ENCODE results near the gene C16orf96. TPM values are rescaled to one million over a fixed set of nuclear protein-coding genes. Genes with fewer than 3 reads are reported as not detected.

The C16orf96 gene
- total and polyA plus RNA-seq, 2 donors from 2014 or later, result 0.13 to 0.16 TPM

DNA sequence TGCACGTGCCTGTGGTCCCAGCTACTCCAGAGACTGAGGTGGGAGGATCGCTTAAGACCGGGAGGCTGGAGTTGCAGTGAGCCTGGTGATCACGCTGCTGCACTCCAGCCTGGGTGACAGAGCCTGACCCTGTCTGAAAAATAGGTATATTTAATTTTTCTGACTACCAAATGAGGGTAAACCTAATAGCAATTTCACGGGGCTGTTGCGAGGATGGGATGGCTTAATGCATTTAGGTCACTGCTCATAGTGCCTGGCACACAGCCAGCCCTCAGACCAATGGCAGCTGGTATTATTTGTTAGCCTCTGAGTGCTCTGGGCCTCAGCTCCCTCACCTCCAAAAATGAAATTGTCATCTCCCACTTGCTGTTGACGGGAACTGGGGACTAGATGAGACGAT is 11.7 kb upstream of the C16orf96 start:
- intact Hi-C loops (cut with DNase I), result no loop called here
- no peak for DNase-seq
- H3K27me3 ChIP-seq (ENCODE audit: control insufficient read depth, insufficient read depth, low read length), result no peaks in the 10 kb centered on the region
- H3K9ac ChIP-seq (ENCODE audit: low read length in 3 of 3), result no peak overlapping the region
- H3K9me3 ChIP-seq (ENCODE audit: control insufficient read depth in 2 of 3, insufficient read depth in 1 of 3, low read length in 3 of 3), result peaks cover 0 to 6% (median 0%) of the 10 kb centered on the region in 3 donors
- TF ChIP-seq, protein P1, sequence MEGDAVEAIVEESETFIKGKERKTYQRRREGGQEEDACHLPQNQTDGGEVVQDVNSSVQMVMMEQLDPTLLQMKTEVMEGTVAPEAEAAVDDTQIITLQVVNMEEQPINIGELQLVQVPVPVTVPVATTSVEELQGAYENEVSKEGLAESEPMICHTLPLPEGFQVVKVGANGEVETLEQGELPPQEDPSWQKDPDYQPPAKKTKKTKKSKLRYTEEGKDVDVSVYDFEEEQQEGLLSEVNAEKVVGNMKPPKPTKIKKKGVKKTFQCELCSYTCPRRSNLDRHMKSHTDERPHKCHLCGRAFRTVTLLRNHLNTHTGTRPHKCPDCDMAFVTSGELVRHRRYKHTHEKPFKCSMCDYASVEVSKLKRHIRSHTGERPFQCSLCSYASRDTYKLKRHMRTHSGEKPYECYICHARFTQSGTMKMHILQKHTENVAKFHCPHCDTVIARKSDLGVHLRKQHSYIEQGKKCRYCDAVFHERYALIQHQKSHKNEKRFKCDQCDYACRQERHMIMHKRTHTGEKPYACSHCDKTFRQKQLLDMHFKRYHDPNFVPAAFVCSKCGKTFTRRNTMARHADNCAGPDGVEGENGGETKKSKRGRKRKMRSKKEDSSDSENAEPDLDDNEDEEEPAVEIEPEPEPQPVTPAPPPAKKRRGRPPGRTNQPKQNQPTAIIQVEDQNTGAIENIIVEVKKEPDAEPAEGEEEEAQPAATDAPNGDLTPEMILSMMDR (IDR thresholded peaks at IDR 0.05; ENCODE audit: borderline replicate concordance, extremely low read depth, insufficient read depth), result no peak
- no peaks in the 10 kb centered on the region for H3K36me3 ChIP-seq (ENCODE audit: control insufficient read depth in 2 of 3, insufficient read depth in 3 of 3, low read length in 3 of 3)
- no peak overlapping the region for H3K27ac ChIP-seq (ENCODE audit: low read depth in 2 of 2, low read length in 2 of 2)
- no peak overlapping the region for H3K4me3 ChIP-seq (ENCODE audit: low read length in 3 of 3)
- H3K4me1 ChIP-seq (ENCODE audit: control insufficient read depth in 2 of 3, insufficient read depth in 2 of 3, low read depth in 1 of 3, low read length in 3 of 3), result no peaks in the 10 kb centered on the region
- no peak for FAIRE-seq

GRCh38 chr16:4548124-4548523 is 8.0 kb upstream of the C16orf96 start:
- intact Hi-C loops (cut with DNase I), result no loop called here
- Histone ChIP-seq H3K9ac (ENCODE audit: low read length in 3 of 3) (no peak overlapping the region), H3K27ac (ENCODE audit: low read depth in 2 of 2, low read length in 2 of 2) (no peak overlapping the region), H3K27me3 (ENCODE audit: control insufficient read depth, insufficient read depth, low read length) (no peaks in the 10 kb centered on the region), H3K36me3 (ENCODE audit: control insufficient read depth in 2 of 3, insufficient read depth in 3 of 3, low read length in 3 of 3) (no peaks in the 10 kb centered on the region), H3K4me3 (ENCODE audit: low read length in 3 of 3) (no peak overlapping the region), H3K9me3 (ENCODE audit: control insufficient read depth in 2 of 3, insufficient read depth in 1 of 3, low read length in 3 of 3) (no peaks in the 10 kb centered on the region), H3K4me1 (ENCODE audit: control insufficient read depth in 2 of 3, insufficient read depth in 2 of 3, low read depth in 1 of 3, low read length in 3 of 3) (no peaks in the 10 kb centered on the region)
- TF ChIP-seq, protein P1 (IDR thresholded peaks at IDR 0.05; ENCODE audit: borderline replicate concordance, extremely low read depth, insufficient read depth), result no peak
- FAIRE-seq (no peak), DNase-seq (no peak)

DNA sequence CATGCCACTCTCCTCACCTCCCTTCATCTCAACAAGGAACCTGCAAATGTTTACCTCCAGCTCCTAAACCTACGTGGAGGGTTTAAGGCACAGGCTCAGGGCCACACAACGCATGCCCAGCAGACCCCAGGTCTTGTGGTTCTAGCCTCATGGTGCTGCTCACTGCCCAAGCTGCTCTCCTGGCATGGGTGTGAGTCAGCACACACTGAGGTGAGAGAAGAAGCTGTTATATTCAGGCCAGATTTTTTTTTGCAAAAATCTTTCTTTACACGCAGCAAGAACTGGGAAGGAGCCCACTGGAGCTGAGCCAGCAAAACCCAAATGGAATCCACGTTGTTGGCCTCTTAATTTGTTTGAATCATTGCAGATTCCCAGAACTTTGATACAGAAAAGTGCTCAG is 5.5 kb upstream of the C16orf96 start:
- no peaks in the 10 kb centered on the region for H3K36me3 ChIP-seq (ENCODE audit: control insufficient read depth in 2 of 3, insufficient read depth in 3 of 3, low read length in 3 of 3)
- no peak overlapping the region for H3K27ac ChIP-seq (ENCODE audit: low read depth in 2 of 2, low read length in 2 of 2)
- FAIRE-seq, result no peak
- H3K9me3 ChIP-seq (ENCODE audit: control insufficient read depth in 2 of 3, insufficient read depth in 1 of 3, low read length in 3 of 3), result no peaks in the 10 kb centered on the region
- H3K4me3 ChIP-seq (ENCODE audit: low read length in 3 of 3), result no peak overlapping the region
- H3K4me1 ChIP-seq (ENCODE audit: control insufficient read depth in 2 of 3, insufficient read depth in 2 of 3, low read depth in 1 of 3, low read length in 3 of 3), result no peaks in the 10 kb centered on the region
- no peak for DNase-seq
- TF ChIP-seq, protein P1 (IDR thresholded peaks at IDR 0.05; ENCODE audit: borderline replicate concordance, extremely low read depth, insufficient read depth), result no peak
- H3K27me3 ChIP-seq (ENCODE audit: control insufficient read depth, insufficient read depth, low read length), result no peaks in the 10 kb centered on the region
- no peak overlapping the region for H3K9ac ChIP-seq (ENCODE audit: low read length in 3 of 3)
- intact Hi-C loops (cut with DNase I), result no loop called here

GRCh38 chr16:4552541-4552940 is 3.6 kb upstream of the C16orf96 start:
- Histone ChIP-seq H3K27ac (ENCODE audit: low read depth in 2 of 2, low read length in 2 of 2) (no peak overlapping the region), H3K4me3 (ENCODE audit: low read length in 3 of 3) (no peak overlapping the region), H3K9ac (ENCODE audit: low read length in 3 of 3) (no peak overlapping the region), H3K9me3 (ENCODE audit: control insufficient read depth in 2 of 3, insufficient read depth in 1 of 3, low read length in 3 of 3) (no peaks in the 10 kb centered on the region), H3K27me3 (ENCODE audit: control insufficient read depth, insufficient read depth, low read length) (no peaks in the 10 kb centered on the region), H3K36me3 (ENCODE audit: control insufficient read depth in 2 of 3, insufficient read depth in 3 of 3, low read length in 3 of 3) (no peaks in the 10 kb centered on the region), H3K4me1 (ENCODE audit: control insufficient read depth in 2 of 3, insufficient read depth in 2 of 3, low read depth in 1 of 3, low read length in 3 of 3) (peaks cover 0 to 5% (median 0%) of the 10 kb centered on the region in 3 donors)
- TF ChIP-seq, protein P1 (IDR thresholded peaks at IDR 0.05; ENCODE audit: borderline replicate concordance, extremely low read depth, insufficient read depth), result no peak
- DNase-seq (no peak), FAIRE-seq (no peak)
- intact Hi-C loops (cut with DNase I), result no loop called here
